NCI-H2227 (cell line): ENCODE data around the gene TMEM244.
"Not testable (repeated sequence)": the region's sequence is repeated elsewhere in the genome, so short reads cannot be mapped to it uniquely, and the experiment has no call there.

ENCODE experiments used
- DNase-seq: peaks from one replicate; lab custom pipeline; 2025; ENCODE audit not compliant: unreplicated experiment; lab: John Stamatoyannopoulos, UW

Gene TMEM244

GRCh38 chr6:129867403-129867802 lies 6.3 kb upstream of the TMEM244 start:
- no peak for DNase-seq

GRCh38 chr6:129866688-129867087 lies 5.6 kb upstream of the TMEM244 start:
- DNase-seq, result no peak

GRCh38 chr6:129866256-129866655 lies 5.1 kb upstream of the TMEM244 start:
- no peak for DNase-seq

GRCh38 chr6:129865013-129865412 lies 3.9 kb upstream of the TMEM244 start:
- no peak for DNase-seq

- no peak for DNase-seq
Measured at GRCh38 chr6:129863664-129864063, 2.5 kb upstream of the TMEM244 start.

- DNase-seq, result no peak
Measured at GRCh38 chr6:129859524-129859923, 1.6 kb downstream of the TMEM244 start.

GRCh38 chr6:129857838-129858237 lies 3.3 kb downstream of the TMEM244 start:
- no peak for DNase-seq

- DNase-seq, result no peak
Measured at GRCh38 chr6:129853996-129854711, 7.0 kb downstream of the TMEM244 start.

GRCh38 chr6:129852257-129852858 lies 8.8 kb downstream of the TMEM244 start:
- DNase-seq, result no peak

GRCh38 chr6:129849456-129849855 lies 11.7 kb downstream of the TMEM244 start:
- DNase-seq, result no peak

GRCh38 chr6:129846761-129847160 lies 14.4 kb downstream of the TMEM244 start:
- DNase-seq, result no peak

- DNase-seq, result no peak
Measured at GRCh38 chr6:129845696-129846095, 15.4 kb downstream of the TMEM244 start.

GRCh38 chr6:129844118-129844891 lies 16.8 kb downstream of the TMEM244 start:
- DNase-seq, result no peak

- DNase-seq, result no peak
Measured at GRCh38 chr6:129843573-129843972, 17.5 kb downstream of the TMEM244 start.

- DNase-seq, result no peak
Measured at GRCh38 chr6:129842881-129843409, 18.2 kb downstream of the TMEM244 start.

- no peak for DNase-seq
Measured at GRCh38 chr6:129842137-129842536, 19.0 kb downstream of the TMEM244 start.

- not testable (repeated sequence) for DNase-seq
Measured at GRCh38 chr6:129839562-129839961, 21.6 kb downstream of the TMEM244 start.

- no peak for DNase-seq
Measured at GRCh38 chr6:129835691-129836090, 25.4 kb downstream of the TMEM244 start.

GRCh38 chr6:129832299-129832698 lies 28.8 kb downstream of the TMEM244 start:
- no peak for DNase-seq

- no peak for DNase-seq
Measured at GRCh38 chr6:129828229-129828628, 32.9 kb downstream of the TMEM244 start.

GRCh38 chr6:129818251-129818650 lies 42.9 kb downstream of the TMEM244 start:
- no peak for DNase-seq

GRCh38 chr6:129817821-129818220 lies 43.3 kb downstream of the TMEM244 start:
- DNase-seq, result no peak
